Activated CD4-positive, CD25-positive, alpha-beta regulatory T cell treated with anti-CD3 and anti-CD28 coated beads, Interleukin-2, amount 50 U/mL, for 72 hours (primary cell): Measurements from ENCODE around the gene VSTM5.
A peak's percentile ranks its signal among the peaks of the same experiment; 100 is the strongest.
"Not testable (repeated sequence)": the region's sequence is repeated elsewhere in the genome, so short reads cannot be mapped to it uniquely, and the experiment has no call there.

ENCODE experiments used
- DNase-seq: peaks from one replicate; pipeline ENCODE4 v3.0.0; 2021

Gene VSTM5

GRCh38 chr11:93784935-93785360, 65.5 kb downstream of the VSTM5 start:
- no peak for DNase-seq

DNA sequence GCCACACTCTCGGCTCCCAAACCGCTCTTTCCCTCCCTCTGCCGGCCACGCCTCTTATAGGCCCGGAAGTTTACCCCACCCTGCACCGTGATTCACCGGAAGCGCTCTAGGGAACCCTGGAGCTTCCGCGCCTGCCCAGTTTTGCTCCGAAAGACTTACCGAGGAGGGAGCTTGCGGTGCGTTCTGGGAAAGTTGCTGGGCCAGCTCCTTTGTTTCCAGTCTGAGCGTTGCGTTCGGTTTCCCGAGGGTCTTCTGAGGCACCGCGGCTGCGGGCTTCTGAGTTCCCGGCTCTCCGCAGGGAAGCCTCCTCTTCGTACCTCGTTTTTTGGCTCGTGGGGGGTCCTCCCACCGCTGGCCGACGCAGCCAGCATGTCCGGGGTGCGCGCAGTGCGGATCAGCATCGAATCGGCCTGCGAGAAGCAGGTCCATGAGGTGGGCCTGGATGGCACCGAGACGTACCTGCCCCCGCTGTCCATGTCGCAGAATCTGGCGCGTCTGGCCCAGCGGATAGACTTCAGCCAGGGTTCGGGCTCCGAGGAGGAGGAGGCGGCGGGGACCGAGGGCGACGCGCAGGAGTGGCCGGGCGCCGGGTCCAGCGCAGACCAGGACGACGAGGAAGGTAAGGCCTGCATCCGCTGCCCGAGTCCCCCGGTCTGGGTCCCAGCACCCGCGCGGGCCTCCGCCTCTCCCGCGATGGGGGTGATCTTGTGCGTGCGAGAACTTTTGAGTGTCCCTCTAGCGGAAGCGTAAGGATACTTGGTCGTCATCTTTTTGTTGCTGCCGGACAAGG, 66.1 kb downstream of the VSTM5 start, which contains the start of gene MED17:
MED17 (plus strand) TSS at position 138 of the 790 bp plus-strand sequence; CDS start at position 370, 232 bp downstream.
- peak; percentile 85 for DNase-seq

GRCh38 chr11:93783765-93784144, 66.7 kb downstream of the VSTM5 start:
- no peak for DNase-seq

DNA sequence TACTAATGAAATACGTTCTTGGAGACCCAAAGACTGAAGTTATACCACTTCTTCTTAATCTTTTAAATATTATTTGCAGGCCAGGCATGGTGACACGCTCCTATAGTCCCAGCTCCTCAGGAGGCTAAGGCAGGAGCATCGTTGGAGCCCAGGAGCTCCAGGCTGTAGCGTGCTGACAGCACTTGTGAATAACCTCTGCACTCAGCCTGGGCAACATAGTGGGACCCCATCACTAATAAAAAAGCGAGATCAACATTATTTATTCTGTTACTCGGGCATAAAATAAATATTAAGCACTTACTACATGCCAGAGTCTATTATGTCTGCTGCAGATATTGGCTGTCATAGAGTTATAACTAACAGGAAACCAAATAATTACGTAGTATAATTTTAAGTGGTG, 67.1 kb downstream of the VSTM5 start:
- DNase-seq, result no peak

DNA sequence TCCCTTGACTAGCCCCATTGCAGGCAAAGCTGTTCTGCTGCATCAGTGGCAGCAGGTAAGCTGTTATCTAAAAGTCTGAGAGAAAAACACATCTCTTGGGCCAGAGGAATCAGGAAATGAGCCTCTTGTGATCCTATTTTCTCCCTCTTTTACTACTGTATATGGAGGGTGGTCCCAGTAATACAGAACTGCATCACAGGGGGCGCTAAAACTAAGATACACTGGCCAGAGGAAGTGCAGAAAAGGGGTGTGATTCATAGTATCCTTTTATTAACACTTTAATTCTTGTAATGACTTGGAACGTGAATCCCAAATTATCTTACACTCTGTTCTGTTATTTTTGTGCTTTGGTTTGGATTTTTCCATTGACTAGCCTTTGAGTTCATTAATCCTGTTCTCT, 75.1 kb downstream of the VSTM5 start:
- DNase-seq, result no peak

DNA sequence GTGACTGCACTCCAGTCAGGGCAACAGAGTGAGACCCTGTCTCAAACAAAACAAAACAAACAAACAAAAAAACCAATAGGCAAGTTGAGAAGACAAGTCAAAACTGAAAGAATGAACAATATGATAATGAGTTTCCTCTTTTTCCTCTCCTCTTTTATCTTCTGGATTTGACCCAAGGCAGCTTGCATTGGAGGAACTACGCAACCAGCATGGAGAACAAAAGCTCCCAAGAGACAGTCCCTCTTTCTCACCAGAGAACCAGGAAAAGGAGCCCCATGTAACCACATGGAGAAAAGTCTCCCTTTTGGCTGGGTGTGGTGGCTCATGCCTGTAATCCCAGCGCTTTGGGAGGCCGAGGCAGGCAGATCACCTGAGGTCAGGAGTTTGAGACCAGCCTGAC, 75.9 kb downstream of the VSTM5 start:
- DNase-seq, result not testable (repeated sequence)

GRCh38 chr11:93773601-93774200, 76.7 kb downstream of the VSTM5 start:
- no peak for DNase-seq

DNA sequence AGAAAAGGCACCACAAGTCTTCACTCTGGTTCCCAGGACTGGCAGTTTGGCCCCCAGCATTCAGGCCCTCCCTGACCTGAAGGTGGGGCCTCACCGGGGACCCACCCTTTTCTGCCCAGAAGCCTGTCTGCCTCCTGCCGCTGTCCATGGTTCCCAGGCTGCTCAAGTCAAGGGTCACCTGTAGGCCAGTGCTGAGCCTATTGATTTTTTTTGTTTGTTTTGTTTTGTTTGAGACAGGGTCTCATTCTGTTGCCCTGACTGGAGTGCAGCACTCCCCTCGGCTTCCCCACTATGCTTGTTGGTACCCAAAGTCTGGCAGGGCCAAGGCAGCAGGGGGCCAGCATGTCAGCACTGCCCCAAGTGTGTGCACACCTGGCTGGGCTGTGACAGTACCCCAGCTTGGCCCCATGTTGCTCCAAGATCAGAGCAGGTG, 77.4 kb downstream of the VSTM5 start:
- no peak for DNase-seq

DNA sequence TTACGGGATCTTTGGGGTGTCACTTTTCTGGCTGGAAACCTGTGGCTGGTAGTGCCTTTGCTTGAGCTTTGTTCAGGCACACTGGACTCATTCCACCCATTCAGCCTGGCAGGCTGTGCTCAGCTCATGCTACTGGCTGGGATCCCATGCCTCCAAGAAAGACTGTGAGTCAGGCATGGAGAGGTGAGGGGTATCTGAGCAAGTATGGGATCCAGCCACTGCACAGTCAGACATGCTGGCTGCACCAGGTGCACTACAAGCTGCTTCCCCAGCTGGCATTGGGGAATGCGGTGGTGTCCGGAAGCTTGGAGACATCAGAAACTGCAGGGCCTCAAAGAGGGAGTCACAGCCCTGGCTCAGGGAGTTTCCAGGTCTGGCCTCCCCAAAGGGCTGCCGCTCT, 78.3 kb downstream of the VSTM5 start:
- DNase-seq, result no peak

DNA sequence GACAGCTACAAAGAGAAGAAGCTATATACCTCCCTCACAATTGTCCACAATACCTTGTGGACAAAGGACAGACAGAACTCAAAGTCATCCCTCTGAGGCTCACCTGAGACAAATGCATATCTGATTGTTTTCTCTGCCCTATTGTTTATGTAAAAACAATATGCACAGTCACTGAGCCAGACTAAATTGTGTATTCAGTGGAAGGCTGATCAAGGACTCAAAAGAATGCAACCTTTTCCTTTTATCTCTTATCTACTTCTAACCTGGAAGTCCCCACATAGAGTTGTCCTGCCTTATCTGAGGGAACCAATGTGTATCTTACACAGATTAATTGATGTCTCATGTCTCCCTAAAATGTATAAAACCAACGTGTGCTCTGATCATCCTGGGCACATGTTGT, 80.3 kb downstream of the VSTM5 start:
- no peak for DNase-seq
